GM21423 (cell line): ENCODE measurements around the gene NDUFA11.
"Not testable (repeated sequence)": the region's sequence is repeated elsewhere in the genome, so short reads cannot be mapped to it uniquely, and the experiment has no call there.

ENCODE experiments used
- ATAC-seq: cut with Tn5 transposase; IDR thresholded peaks from one replicate; pipeline ENCODE4 v1.9.1; 2021; ENCODE audit warnings: mild to moderate bottlenecking, moderate library complexity; ENCODE audit not compliant: unreplicated experiment

The NDUFA11 gene

DNA sequence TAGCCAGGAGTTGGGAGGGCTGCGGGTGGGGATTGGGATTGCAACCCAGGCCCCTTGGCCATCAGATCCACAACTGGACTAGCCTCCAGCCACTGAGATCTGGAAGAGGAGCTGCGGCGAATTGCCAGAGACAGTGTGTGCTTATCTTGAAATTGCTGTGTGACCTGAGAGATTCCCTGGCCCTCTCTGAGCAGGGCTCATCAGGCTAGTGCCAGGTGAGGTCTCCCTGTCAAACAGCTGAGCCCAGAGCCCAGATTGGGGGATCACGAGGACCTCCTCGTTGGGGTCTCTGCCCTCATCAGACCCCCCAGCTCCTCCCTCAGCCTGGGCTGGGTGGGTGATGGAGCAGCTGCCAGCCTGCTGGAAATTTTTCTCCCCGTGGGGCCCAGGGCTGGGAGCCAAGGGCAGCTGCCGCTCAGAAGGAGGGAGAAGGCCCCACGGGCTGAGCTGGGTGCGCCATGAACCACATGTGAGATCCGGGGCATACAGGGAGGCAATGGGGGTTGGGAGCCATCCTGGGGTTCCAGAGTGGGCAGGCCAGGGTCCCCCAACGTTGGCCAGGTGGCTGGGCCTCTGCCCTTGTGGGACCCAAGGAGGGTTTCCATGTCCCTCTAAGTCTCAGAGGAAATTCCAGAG, 40.4 kb downstream of the NDUFA11 start:
- ATAC-seq = no peak

DNA sequence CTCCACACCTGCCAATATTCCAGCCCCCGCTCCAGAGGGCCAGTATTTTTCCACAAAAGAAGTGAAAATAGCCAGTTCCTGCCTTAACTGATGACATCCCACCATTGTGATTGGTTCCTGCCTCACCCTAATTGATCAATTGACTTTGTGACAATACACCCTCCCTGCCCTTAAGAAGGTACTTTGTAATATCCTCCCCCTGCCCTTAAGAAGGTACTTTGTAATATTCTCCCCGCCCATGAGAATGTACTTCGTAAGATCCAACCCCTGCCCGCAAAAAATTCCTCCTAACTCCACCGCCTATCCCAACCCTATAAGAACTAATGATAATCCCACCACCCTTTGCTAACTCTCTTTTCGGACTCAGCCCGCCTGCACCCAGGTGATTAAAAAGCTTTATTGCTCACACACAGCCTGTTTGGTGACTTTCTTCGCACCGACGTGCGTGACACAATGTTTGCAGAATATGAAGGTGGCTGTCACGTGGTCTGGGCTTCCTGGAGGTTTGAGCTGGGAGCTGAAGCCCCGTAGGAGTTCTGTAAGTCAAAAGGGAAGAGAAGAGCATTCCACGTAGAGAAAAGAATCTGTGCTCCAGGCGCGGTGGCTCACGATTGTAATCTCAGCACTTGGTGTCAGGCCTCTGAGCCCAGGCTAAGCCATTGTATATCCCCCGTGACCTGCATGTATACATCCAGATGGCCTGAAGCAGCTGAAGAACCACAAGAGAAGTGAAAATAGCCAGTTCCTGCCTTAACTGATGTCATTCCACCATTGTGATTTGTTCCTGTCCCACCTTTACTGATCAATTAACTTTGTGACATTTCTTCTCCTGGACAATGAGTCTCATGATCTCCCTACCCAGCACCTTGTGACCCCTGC, 46.1 kb downstream of the NDUFA11 start:
- ATAC-seq = no peak

DNA sequence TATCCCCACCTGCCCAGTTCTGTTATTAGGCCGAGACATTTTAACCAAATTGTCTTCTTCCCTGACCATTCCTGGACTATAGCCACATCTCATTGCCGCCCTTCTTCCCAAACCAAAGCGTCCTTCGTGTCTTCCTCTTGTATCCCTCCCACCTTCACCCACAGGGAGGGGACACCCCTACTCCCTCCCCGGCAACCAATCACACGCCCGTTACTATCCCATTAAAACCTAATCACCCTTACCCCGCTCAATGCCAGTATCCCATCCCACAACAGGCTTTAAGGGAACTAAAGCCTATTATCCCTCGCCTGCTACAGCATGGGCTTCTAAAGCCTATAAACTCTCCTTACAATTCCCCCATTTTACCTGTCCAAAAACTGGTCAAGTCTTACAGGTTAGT, 48.4 kb downstream of the NDUFA11 start:
- not testable (repeated sequence) for ATAC-seq

DNA sequence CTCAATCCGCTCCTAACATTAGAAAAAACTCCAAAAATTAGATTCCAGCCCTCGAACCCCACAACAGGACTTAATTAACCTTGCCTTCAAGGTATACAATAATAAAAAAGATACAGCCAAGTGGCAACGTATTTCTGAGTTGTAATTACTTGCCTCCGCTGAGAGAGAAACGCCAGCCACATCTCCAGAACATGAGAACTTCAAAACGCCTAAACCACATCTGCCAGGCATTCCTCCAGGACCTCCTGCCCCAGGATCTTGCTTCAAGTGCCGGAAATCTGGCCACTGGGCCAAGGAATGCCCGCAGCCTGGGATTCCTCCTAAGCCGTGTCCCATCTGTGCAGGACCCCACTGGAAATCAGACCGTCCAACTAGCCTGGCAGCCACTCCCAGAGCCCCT, 49.5 kb downstream of the NDUFA11 start:
- ATAC-seq = not testable (repeated sequence)

DNA sequence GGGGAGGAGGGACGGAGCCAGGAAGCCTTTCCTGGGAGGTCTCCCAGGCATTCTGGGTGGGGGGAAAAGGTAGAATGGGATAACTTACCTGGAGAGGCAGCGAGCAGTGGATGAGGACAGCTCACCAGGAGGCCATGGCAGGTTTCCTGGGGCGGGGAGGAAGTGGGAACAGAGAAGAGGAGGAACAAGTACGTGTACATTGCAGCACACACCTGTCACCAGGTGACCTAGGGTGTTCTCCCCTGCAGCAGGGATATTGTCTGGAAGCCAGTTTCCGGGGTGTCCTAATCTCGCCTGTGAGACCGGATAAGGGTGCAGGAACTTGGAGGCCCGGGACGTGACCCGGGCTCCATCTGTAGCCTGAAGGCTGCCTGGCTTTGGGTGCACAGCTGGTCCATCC, 52.3 kb downstream of the NDUFA11 start, which contains the start of gene FUT3:
FUT3 (minus strand) TSS at position 148 of the 400 bp plus-strand sequence.
- ATAC-seq = no peak

DNA sequence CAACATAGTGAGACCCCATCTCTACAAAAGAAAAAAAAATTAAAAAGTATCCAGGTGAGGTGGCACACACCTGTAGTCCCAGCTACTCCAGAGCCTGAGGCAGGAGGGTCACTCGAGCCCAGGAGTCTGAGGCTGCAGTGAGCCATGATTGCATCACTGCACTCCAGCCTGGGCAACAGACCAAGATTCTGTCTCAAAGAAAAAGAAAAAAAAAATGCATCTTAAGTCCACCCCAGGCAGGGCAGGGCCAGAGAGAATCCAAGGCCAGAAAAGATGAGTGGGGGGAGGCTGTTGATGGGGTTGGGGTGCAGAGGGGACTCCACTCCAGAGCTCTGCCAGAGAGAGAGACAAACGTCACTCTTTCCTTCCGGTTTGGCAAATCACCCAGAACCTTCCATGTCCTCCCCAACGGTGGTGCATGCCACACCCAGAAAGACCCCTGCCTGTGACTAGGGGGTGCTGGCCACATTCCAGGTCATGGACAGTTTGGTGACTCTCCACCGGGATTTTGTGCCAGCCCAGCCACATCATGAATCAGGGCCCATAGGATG, 52.8 kb downstream of the NDUFA11 start:
- ATAC-seq = no peak

DNA sequence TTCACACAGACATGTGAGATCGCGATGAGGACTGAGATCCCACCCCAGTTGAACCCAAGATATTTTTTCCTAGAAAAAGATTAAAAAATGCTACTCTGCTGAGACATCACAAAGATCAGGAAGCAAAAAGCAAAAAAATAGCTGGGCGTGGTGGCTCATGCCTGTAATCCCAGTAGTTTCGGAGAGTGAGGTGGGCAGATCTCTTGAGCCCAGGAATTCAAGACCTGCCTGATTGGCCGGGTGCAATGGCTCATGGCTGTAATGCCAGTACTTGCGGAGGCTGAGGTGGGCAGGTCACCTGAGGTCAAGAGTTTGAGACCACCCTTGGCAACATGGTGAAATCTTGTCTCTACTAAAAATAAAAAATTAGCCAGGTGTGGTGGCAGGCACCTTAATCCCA, 53.4 kb downstream of the NDUFA11 start:
- no peak for ATAC-seq

DNA sequence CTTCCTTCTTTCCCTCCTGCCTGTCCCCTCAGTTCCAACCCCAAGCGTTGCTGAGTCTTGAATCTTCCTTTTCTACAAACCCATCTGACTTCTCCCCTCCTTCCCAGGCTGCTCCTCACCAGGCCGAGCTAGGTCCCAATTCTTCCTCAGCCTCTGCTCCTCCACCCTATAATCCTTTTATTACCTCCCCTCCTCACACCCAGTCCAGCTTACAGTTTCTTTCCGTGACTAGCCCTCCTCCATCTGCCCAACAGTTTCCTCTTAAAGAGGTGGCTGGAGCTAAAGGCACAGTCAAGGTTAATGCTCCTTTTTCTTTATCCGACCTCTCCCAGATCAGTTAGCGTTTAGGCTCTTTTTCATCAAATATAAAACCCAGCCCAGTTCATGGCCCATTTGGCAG, 55.0 kb downstream of the NDUFA11 start:
- not testable (repeated sequence) for ATAC-seq

DNA sequence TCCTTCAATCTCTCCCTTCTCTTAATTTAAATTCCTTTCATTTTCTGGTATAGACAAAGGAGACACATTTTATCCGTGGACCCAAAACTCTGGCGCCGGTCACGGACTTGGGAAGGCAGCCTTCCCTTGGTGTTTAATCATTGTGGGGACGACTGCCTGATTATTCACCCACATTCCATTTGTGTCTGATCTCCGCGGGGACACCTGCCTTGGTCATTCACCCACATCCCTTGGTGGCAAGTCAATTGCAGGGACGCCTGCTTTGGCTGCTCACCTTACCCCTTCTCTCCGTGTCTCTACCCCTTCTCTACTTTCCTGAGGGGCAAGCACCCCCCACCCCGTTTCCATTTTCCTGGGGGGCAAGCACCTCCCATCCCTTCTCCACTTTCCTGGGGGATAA, 55.7 kb downstream of the NDUFA11 start:
- ATAC-seq = not testable (repeated sequence)
